HG03442 (cell line): Measurements from ENCODE around the gene ZNF2.

Source experiments
- ATAC-seq: cut with Tn5 transposase; IDR thresholded peaks from one replicate; pipeline ENCODE4 v1.9.1; 2021; ENCODE audit warnings: mild to moderate bottlenecking, moderate library complexity; ENCODE audit not compliant: unreplicated experiment

Gene ZNF2

DNA sequence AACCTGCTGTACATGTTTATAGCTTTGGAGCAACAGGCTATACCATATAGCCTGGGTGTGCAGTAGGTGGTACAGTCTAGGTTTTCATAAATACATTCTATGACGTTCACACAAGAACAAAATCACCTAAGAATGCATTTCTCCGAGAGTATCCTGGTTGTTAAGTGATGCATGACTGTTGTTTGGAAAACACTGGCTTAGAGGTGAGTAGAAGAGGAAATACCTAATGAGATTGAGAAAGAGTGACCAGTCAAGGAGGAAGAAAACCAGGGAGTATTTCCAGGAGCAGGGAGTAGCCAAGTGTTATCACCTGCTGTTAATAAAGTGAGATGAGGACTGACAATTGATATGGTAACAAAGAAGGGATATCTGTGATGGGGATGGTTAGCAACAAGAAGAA lies 38.8 kb downstream of the ZNF2 start:
- ATAC-seq: no peak

DNA sequence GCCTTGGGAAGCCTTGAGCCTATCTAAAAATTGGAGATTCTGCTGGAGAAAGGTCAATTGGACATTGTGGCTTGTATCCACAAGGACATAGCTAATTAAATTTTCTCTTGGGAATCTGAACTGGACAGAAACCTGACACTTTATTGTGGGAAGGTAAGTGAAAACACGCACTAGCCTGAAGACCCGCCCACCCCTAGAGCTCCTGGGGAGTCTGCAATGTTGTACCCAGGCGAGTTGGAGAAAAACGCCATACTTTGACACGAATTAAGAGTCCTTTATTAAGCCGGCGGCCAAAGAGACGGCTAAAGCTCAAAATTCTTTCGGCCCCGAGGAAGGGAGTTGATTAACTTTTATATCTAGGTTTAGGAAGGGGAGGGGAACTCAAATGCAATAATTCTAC lies 40.5 kb downstream of the ZNF2 start:
- ATAC-seq: no peak

GRCh38 chr2:95207111-95207961 lies 41.7 kb downstream of the ZNF2 start, which contains the start of gene ZNF892:
Gene ZNF892 (plus strand): TSS chr2:95207521. CDS start chr2:95207816, 295 bp downstream.
- ATAC-seq: peak; percentile 95

DNA sequence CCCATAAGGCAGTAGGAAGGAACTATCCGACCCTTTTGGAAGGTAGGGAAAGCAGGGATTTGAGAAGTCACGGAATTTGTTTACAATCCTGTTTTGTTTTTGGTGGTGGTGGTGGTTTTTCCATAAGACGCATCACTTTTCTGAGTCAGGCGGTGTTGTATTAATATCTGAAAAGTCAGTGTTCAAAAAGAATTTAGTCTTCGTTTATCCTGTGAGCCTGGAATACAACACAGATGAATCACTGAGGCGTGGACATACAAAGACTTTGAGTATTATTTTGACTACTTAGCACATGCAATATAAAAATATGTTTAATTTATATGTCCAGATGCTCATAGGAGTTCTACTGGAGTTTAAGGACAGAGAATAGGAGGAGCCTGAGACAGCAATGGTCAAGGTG lies 42.5 kb downstream of the ZNF2 start:
- no peak for ATAC-seq

DNA sequence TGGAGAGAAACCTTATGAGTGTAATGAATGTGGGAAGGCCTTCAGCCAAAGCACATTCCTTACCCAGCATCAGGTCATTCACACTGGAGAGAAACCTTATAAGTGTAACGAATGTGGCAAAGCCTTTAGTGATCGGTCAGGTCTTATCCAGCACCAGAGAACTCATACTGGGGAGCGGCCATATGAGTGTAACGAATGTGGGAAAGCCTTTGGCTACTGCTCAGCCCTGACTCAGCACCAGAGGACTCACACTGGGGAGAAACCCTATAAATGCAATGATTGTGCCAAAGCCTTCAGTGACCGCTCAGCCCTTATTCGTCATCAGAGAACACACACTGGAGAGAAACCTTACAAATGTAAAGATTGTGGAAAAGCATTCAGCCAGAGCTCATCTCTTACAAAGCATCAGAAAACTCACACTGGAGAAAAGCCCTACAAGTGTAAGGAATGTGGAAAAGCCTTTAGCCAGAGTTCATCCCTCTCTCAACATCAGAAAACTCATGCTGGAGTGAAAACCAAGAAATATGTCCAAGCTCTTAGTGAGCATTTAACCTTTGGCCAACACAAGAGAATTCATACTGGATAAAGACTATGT lies 49.5 kb downstream of the ZNF2 start:
- ATAC-seq: no peak

GRCh38 chr2:95220449-95220848 lies 54.8 kb downstream of the ZNF2 start:
- ATAC-seq: no peak

GRCh38 chr2:95225658-95226057 lies 60.0 kb downstream of the ZNF2 start:
- no peak for ATAC-seq

DNA sequence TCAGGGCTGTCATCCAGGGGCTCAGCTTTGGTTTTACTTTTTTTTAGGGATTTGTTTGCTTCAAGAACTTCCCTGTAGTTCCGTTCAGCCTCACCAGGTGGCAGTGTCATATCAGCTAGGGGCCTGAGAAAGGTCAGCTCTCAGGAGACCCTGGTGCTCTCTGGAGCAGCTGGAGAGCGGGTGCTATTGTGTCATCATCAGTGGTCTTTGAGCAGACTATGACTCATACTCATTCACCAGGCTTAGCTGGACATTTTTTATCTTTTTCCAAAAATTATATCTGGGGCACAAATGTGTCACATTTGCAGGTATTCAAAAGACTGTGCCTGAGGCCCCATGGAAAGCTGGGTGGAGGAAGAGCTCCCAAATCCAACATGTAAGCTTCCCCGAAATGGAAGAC lies 66.1 kb downstream of the ZNF2 start:
- no peak for ATAC-seq

DNA sequence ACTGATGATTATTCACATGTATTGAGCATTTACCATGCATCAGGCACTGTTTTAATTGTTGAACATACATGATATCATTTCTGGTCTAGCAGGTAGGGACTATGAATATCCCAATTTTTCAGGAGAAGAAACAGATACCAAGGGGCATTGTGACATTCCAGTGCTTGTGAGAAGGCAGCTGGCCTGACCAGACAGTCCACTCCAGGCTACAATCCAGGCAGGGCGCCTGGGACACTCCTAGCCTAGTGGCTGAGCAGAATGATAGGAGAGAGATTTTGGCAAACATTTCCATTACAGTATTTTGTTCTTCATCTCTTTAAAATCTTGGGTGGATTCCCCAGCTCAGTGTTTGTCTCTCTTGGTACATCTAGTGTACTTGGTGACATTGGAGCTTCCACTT lies 66.6 kb downstream of the ZNF2 start:
- ATAC-seq: no peak
